NB4 (cell line): ENCODE data around the gene ARID3A.
A peak's percentile ranks its signal among the peaks of the same experiment; 100 is the strongest.

Experiments
- DNase-seq: peaks from one replicate; pipeline ENCODE4 v3.0.0; 2010; ENCODE audit warnings: low read depth
- H3K4me3 ChIP-seq: one replicate; pipeline ENCODE4 v1.5.1; 2011; ENCODE audit warnings: mild to moderate bottlenecking, low read depth, low read length, moderate library complexity
- CTCF ChIP-seq: IDR thresholded peaks from one replicate; pipeline ENCODE4 v1.5.1; 2012; ENCODE audit warnings: low read depth, low read length
- MAX ChIP-seq: IDR thresholded peaks from 2 replicates; pipeline ENCODE4 v1.6.1; 2011; ENCODE audit warnings: low read depth, low read length
- MYC ChIP-seq: IDR thresholded peaks from 2 replicates; pipeline ENCODE4 v1.6.1; 2011; ENCODE audit warnings: low read depth, low read length
- POLR2A ChIP-seq: IDR thresholded peaks from 2 replicates; pipeline ENCODE4 v1.6.1; 2011; ENCODE audit warnings: mild to moderate bottlenecking; ENCODE audit not compliant: insufficient read length; ENCODE audit errors: extremely low read depth

ARID3A gene

GRCh38 chr19:926323-926588 lies 421 bp downstream of the ARID3A start:
- peak overlapping the region; percentile 73 for H3K4me3 ChIP-seq
- DNase-seq, result no peak
- TF ChIP-seq POLR2A (no peak), CTCF (no peak), MAX (no peak), MYC (no peak)

GRCh38 chr19:926589-927350 lies 935 bp downstream of the ARID3A start:
- DNase-seq, result peak; percentile 88
- no peak for TF ChIP-seq CTCF
- peak overlapping the region; percentile 73 for H3K4me3 ChIP-seq

GRCh38 chr19:927351-927779 lies 1.5 kb downstream of the ARID3A start:
- TF ChIP-seq MAX (no peak), POLR2A (no peak), CTCF (no peak), MYC (no peak)
- H3K4me3 ChIP-seq, result peak overlapping the region; percentile 73
- no peak for DNase-seq

- TF ChIP-seq MYC (no peak), POLR2A (no peak), MAX (no peak), CTCF (no peak)
- H3K4me3 ChIP-seq, result peak overlapping the region; percentile 73
- DNase-seq, result peak; percentile 44
Observed at GRCh38 chr19:927780-928401, 2.1 kb downstream of the ARID3A start.

GRCh38 chr19:928471-929202 lies 2.8 kb downstream of the ARID3A start:
- DNase-seq, result no peak
- no peak for TF ChIP-seq CTCF
- TF ChIP-seq POLR2A, result no peak
- no peak for TF ChIP-seq MYC
- TF ChIP-seq MAX, result no peak
- no peak overlapping the region for H3K4me3 ChIP-seq
